ENCODE measurements around the gene SGCG. TPM values are rescaled to one million over a fixed set of nuclear protein-coding genes. Genes with fewer than 3 reads are reported as not detected.

Gene SGCG
- total RNA-seq, 4 donors from 2014 or later, result 0.67 TPM; not detected in 3

GRCh38 chr13:23175920-23176319 lies 4.9 kb upstream of the SGCG start:
- intact Hi-C loops (cut with DNase I), result no loop called here
- H3K27me3 ChIP-seq, result no peaks in the 10 kb centered on the region
- no peaks in the 10 kb centered on the region for H3K4me1 ChIP-seq
- H3K9me3 ChIP-seq, result no peaks in the 10 kb centered on the region
- no peak overlapping the region for H3K4me3 ChIP-seq (replicated peaks in 1 of 3)
- no peaks in the 10 kb centered on the region for H3K36me3 ChIP-seq
- no peak for DNase-seq
- TF ChIP-seq POLR2A (IDR thresholded peaks at IDR 0.05), result no peak
- TF ChIP-seq CTCF (IDR thresholded peaks at IDR 0.05), result no peak
- 0 to 44% methylated on average over 1 of the region's 1 CpG for WGBS, 2 donors
- no peak overlapping the region for H3K27ac ChIP-seq

DNA sequence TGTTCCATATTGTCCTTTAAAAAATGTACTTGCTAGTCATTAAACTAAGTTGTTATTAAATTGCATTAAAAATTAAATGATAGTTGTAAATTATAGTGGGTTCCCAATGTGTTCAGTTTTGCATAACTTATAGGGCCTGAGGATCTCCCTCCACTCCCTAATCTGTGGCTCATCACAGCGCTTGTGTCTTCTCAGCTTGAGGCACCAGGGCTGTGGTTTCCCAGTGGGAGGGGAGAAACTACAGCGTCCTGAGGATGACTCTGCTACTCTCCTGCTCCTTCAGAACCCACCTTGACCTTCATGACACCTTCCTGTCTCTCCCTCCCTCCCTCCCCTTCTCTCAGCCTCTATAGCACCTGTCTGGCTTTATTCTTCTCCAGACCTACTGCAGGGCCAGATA lies 1.4 kb downstream of the SGCG start:
- H3K27me3 ChIP-seq, result no peaks in the 10 kb centered on the region
- H3K36me3 ChIP-seq, result no peaks in the 10 kb centered on the region
- 71 to 73% methylated on average over 2 of the region's 2 CpGs for WGBS, 2 donors
- TF ChIP-seq POLR2A (IDR thresholded peaks at IDR 0.05) (no peak), CTCF (IDR thresholded peaks at IDR 0.05) (no peak)
- H3K9me3 ChIP-seq, result no peaks in the 10 kb centered on the region
- intact Hi-C loops (cut with DNase I), result no loop called here
- no peaks in the 10 kb centered on the region for H3K4me1 ChIP-seq
- no peak for DNase-seq
- H3K27ac ChIP-seq, result no peak overlapping the region
- H3K4me3 ChIP-seq (replicated peaks in 1 of 3), result no peak overlapping the region

DNA sequence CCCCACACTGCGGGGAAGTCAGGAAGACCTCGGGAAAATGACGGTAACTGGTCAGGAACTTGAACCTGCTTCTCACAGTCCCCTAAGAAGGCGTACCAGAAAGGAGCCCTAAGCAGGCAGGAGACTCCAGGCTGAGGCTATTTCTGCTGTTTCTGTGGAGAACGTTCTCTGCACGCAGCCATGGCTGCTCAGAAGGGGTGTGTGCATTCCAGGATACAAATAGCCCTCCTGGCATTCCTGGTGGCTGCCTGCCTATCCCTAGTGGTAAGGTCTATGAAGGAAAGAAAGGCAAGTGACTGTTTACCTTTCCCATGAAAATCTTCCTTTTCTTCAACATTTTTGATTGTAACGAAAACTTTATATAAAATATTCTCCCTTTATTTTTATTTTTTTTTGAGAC lies 2.5 kb downstream of the SGCG start:
- intact Hi-C loops (cut with DNase I), result no loop called here
- 70 to 78% methylated on average over 7 of the region's 7 CpGs for WGBS, 2 donors
- Histone ChIP-seq H3K9me3 (no peaks in the 10 kb centered on the region), H3K36me3 (no peaks in the 10 kb centered on the region), H3K27me3 (no peaks in the 10 kb centered on the region), H3K27ac (no peak overlapping the region), H3K4me3 (replicated peaks in 1 of 3) (no peak overlapping the region), H3K4me1 (no peaks in the 10 kb centered on the region)
- no peak for DNase-seq
- no peak for TF ChIP-seq POLR2A (IDR thresholded peaks at IDR 0.05)
- no peak for TF ChIP-seq CTCF (IDR thresholded peaks at IDR 0.05)

- H3K27ac ChIP-seq, result no peak overlapping the region
- no peaks in the 10 kb centered on the region for H3K9me3 ChIP-seq
- H3K4me3 ChIP-seq (replicated peaks in 1 of 3), result no peak overlapping the region
- intact Hi-C loops (cut with DNase I), result no loop called here
- TF ChIP-seq POLR2A (IDR thresholded peaks at IDR 0.05) (no peak), CTCF (IDR thresholded peaks at IDR 0.05) (no peak)
- 88 to 89% methylated on average over 9 of the region's 9 CpGs for WGBS, 2 donors
- no peaks in the 10 kb centered on the region for H3K27me3 ChIP-seq
- no peaks in the 10 kb centered on the region for H3K4me1 ChIP-seq
- no peaks in the 10 kb centered on the region for H3K36me3 ChIP-seq
- no peak for DNase-seq
These were observed 4.8 kb downstream of the SGCG start for GRCh38 chr13:23185542-23185941.

DNA sequence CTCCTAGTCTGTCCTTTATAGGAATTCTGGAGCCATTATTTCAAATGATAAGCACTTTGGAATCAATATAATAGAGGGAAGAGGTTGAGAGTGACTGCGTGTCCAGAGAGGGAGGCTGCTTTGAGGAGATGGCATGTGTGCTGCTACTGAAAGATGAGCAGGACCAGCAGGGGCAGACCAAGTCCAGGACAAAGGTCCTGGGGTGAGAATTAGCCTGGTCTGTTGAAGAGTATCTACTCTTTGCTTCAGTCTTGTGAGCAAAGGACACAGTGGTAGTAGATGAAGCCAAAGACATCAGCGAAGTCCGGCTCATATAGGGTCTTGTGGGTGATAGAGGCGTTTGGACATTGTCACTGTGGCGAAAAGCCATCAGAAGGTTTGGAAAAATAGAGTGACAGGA lies 21.1 kb downstream of the SGCG start:
- no peaks in the 10 kb centered on the region for H3K9me3 ChIP-seq
- H3K27ac ChIP-seq, result no peak overlapping the region
- TF ChIP-seq CTCF (IDR thresholded peaks at IDR 0.05) (no peak), POLR2A (IDR thresholded peaks at IDR 0.05) (no peak)
- no peaks in the 10 kb centered on the region for H3K36me3 ChIP-seq
- no peak overlapping the region for H3K4me3 ChIP-seq (replicated peaks in 1 of 3)
- no peak for DNase-seq
- WGBS, 2 donors, result 95 to 98% methylated on average over 5 of the region's 5 CpGs
- H3K4me1 ChIP-seq, result no peaks in the 10 kb centered on the region
- intact Hi-C loops (cut with DNase I), result no loop called here
- no peaks in the 10 kb centered on the region for H3K27me3 ChIP-seq

Data from thyroid gland (tissue), 4 donors.